Measurements from ENCODE around the gene TEX26. TPM values are rescaled to one million over a fixed set of nuclear protein-coding genes. Genes with fewer than 3 reads are reported as not detected.

TEX26 gene
- total and polyA plus RNA-seq, 9 of the 15 experiments (the other 6 are each of a cell fraction or from before 2014, with no cell fraction given) = not detected

GRCh38 chr13:30916991-30917390 is 15.5 kb upstream of the TEX26 start:
- no peaks in the 10 kb centered on the region for H3K36me3 ChIP-seq (ENCODE audit: control insufficient read depth, insufficient read depth, low read length)
- WGBS (ENCODE audit: insufficient coverage, low coverage, missing lambda C conversion rate) = 0% methylated on average over 6 of the region's 6 CpGs
- no peak overlapping the region for H3K9ac ChIP-seq (ENCODE audit: insufficient read depth in 1 of 2, low read depth in 2 of 2, low read length in 2 of 2)
- H3K4me3 ChIP-seq = no peak overlapping the region
- H3K4me1 ChIP-seq (replicated peaks in 1 of 2; ENCODE audit: control insufficient read depth in 2 of 2, insufficient read depth in 2 of 2, low read length in 2 of 2) = no peaks in the 10 kb centered on the region
- FAIRE-seq (no peak), DNase-seq (ENCODE audit: extremely low read depth in 1 of 4, low spot score in 3 of 4) (no peak), ATAC-seq (no peak)
- no peaks in the 10 kb centered on the region for H3K9me1 ChIP-seq (ENCODE audit: control insufficient read depth, insufficient read depth, low read length)
- POLR2A ChIA-PET = no interaction called here
- TF ChIP-seq ZNF589 (CRISPR knock-in tag; IDR thresholded peaks at IDR 0.05; ENCODE audit: low read depth) (no peak), NKRF (IDR thresholded peaks at IDR 0.05; ENCODE audit: borderline replicate concordance) (no peak), ZSCAN32 (CRISPR knock-in tag; IDR thresholded peaks at IDR 0.05) (no peak), NR2C1 (IDR thresholded peaks at IDR 0.05) (no peak), NR2C1 (tag; IDR thresholded peaks at IDR 0.05) (no peak), HMBOX1 (IDR thresholded peaks at IDR 0.05) (no peak)
- H3K79me2 ChIP-seq (ENCODE audit: control insufficient read depth, insufficient read depth, low read length) = no peaks in the 10 kb centered on the region
- no peaks in the 10 kb centered on the region for H3K9me3 ChIP-seq (replicated peaks; ENCODE audit: control insufficient read depth, insufficient read depth, low read depth, low read length)
- H2AFZ ChIP-seq (ENCODE audit: low read depth, low read length) = no peak overlapping the region
- H3K27ac ChIP-seq (ENCODE audit: extremely low read depth, low read depth, low read length) = no peak overlapping the region
- BruUV-seq (replicated peaks) = no TSS peak
- in situ Hi-C loops (cut with MboI) (no loop called here), intact Hi-C loops (cut with micrococcal nuclease) (no loop called here)
- no peaks in the 10 kb centered on the region for H3K27me3 ChIP-seq (ENCODE audit: control insufficient read depth in 2 of 2, insufficient read depth in 2 of 2, low read length in 2 of 2)
- no peaks in the 10 kb centered on the region for H4K20me1 ChIP-seq (replicated peaks; ENCODE audit: control insufficient read depth, insufficient read depth, low read length)
- no peak overlapping the region for H3K4me2 ChIP-seq (ENCODE audit: insufficient read depth, low read length)
- CTCF ChIA-PET (ENCODE audit: low intra/inter-chr PET ratio) = no interaction called here

Data from K562 (cell line).